Midbrain (tissue), 1 donor: ENCODE results near the gene HARBI1.

Experiments used
- DNase-seq: peaks from one replicate; lab custom pipeline; 2025; lab: John Stamatoyannopoulos, UW

The HARBI1 gene

DNA sequence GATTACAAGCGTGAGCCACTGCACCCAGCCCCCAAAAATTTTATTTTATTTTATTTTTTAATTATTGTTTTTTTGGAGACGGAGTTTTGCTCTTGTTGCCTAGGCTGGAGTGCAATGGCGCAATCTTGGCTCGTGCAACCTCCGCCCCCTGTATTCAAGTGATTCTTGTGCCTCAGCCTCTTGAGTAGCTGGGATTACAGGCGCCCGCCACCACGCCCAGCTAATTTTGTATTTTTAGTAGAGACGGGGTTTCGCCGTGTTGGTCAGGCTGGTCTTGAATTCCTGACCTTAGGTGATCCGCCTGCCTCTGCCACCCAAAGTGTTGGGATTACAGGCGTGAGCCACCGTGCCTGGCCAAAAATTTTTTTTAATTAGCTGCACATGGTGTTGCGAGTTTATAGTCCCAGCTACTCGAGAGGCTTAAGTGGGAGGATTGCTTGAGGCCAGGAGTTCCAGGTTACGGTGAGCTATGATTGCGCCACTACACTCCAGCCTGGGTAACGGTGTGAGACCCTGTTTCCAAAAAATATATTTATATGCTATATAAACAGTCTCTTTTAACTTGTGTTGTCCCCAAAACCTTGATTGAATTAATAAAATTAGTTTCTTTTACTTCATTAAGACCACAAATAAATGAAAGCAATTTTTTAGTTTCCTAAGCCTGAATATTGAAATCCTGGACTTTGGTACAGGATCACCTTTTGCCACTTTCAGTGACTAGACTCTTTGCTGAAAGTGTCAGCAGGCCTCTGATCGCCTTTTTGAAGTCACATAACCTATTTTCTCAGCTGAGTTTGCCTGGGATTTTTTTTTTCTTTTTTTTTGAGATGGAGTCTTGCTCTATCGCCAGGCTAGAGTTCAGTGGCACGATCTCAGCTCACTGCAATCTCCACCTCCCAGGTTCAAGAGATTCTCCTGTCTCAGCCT lies 16.5 kb upstream of the HARBI1 start:
- DNase-seq = no peak

DNA sequence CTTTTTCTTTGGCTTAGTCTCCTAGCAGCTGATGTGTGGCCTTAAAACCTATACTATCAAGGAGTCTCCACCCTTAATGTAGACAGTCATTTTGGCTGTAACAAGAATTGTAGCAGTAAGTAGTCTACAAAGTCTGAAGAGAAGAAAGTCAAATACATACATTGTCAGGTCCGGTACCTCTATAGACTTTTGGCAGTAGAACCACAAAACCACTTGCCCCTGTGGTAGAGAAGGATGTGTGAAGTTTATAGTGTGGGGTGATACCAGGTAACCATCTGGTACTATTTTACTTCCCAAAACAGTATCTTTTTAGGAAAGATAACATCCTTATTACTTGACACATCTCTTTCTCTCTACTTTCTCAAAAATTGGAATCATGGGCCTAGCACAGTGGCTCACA lies 15.5 kb upstream of the HARBI1 start:
- DNase-seq = no peak

GRCh38 chr11:46631676-46632075 lies 14.6 kb upstream of the HARBI1 start:
- DNase-seq = no peak

DNA sequence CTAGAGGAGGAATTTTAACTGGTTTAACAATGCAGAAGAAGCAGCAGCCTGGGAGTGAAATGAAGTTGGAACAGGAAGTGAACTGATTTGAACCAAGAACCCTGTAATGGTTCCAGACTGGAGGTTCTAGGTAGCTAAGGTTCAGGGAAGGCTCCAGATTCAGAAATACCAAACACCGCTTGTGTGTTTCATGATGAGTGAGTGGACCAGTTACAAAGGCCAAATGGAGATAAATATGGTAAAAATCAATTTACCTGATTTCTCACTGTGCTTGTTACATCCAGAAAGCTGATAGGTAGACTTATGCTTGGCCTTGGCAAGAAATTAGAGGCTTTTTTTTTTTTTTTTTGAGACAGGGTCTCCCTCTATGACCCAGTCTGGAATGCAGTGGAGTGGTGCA lies 13.2 kb upstream of the HARBI1 start:
- no peak for DNase-seq

- no peak for DNase-seq
Measured at GRCh38 chr11:46628961-46629360, 11.9 kb upstream of the HARBI1 start.

- DNase-seq = no peak
Measured at GRCh38 chr11:46625406-46625805, 8.4 kb upstream of the HARBI1 start.

DNA sequence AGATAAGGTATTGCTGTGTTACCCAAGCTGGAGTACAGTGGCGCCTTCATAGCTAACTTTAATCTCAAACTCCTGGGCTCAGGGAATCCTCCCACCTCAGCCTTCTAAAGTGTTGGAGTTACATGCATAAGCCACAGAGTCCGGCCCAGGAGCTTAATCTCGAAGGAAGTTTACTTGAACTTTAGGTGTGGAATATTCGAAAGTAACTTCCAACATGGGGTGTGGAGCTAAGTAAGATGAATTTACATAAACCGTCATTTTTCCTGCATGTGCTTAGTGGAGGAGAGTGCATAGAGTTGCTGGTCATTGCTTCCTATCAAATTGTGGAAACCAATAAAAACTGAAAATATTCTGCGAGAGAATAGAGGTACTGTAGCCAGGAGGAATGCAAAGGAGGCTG lies 1.8 kb upstream of the HARBI1 start:
- no peak for DNase-seq

- no peak for DNase-seq
Measured at GRCh38 chr11:46617972-46618314, 916 bp upstream of the HARBI1 start.

- DNase-seq = no peak
Measured at GRCh38 chr11:46616551-46617133, 385 bp downstream of the HARBI1 start.

DNA sequence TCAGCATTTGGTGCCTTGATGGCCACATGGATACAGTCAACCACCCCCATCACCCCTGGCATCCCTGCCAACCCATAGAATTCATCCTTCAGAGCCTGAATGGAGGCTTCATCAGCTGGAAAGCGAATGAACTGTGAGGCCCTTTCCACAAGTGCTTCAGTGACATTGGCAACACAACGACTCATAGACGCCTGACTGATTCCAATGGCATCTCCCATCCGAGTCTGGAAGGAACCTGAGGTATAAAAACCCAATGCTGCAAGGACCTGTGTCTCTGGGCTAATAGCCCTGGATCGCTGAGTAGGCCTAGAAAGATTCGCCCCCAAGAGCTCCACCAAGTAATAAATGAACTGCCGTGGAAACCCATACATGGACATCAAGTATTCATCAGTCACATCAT lies 1.3 kb downstream of the HARBI1 start:
- DNase-seq = no peak

- DNase-seq = peak; percentile 58
Measured at GRCh38 chr11:46612326-46612725, 4.7 kb downstream of the HARBI1 start.

DNA sequence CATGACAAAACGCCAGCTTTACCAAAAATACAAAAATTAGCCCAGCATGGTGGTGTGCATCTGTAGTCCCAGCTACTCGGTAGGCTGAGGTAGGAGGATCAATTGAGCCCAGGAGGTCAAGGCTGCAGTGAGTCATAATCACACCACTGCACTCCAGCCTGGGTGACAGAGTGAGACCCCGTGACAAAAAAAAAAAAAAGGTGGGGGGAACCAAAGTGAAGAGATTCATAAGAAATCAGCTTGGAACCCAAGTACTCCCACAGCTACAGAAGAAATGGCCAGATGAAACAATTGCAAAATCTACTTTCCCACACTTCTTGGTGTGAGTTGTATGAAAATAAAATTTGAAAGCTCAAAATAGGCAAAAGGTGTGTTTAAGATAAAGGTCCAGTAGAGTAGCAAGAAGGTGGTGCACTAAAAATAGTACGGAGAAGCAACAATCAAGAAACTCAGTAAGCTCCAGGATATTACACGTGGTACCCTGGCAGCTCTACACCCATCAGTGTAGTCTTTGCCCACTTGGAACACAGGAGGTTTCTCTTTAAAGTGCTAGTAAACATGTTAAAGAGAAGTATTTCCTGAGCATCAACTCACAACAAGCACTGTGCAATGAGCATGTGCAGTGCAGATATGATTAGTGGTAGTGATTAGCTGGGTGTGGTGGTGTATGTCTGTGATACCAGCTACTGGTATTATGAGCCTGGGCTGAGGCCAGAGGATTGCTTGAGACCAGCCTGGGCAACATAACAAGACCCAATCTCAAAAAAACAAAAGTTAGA lies 5.3 kb downstream of the HARBI1 start:
- no peak for DNase-seq

GRCh38 chr11:46609386-46609785 lies 7.6 kb downstream of the HARBI1 start:
- no peak for DNase-seq

DNA sequence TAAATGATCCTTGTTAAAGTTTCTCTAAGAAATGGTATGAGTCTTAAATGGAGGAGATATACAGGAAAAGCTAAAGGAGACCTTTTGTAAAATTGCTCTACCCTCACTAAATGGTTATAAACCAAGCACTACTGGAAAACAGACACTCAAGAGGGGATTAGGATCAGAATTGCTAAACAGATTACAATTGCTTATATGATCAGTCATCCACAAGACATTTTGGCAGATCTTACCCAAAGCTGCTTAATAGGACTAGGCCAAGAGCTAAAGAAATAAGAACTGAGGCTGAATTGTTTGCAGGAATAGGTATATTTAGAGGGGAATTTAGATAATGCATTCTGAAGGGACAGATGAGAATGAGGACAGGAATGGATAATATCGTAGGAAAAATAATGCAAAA lies 9.5 kb downstream of the HARBI1 start:
- DNase-seq = no peak

- no peak for DNase-seq
Measured at GRCh38 chr11:46604796-46605195, 12.2 kb downstream of the HARBI1 start.

GRCh38 chr11:46603704-46604308 lies 13.2 kb downstream of the HARBI1 start:
- DNase-seq = no peak

DNA sequence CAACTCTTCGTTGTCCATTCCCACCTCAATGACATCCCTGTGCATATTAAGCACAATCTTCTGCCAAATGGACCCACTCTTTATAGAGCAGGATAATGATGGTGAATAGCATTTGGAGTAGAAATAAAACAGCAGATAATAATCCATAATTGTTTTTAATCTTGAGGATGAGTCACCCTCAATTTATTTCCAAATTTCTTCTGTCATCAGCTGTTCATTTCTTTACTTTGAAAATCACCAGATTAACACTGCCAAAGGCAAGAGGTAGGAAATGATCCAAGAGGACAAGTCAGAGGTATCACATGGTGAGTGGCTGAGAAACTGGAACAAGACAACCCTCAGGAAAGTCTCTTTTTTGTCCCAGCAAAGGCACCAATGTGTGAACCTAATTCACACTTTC lies 15.9 kb downstream of the HARBI1 start:
- no peak for DNase-seq

DNA sequence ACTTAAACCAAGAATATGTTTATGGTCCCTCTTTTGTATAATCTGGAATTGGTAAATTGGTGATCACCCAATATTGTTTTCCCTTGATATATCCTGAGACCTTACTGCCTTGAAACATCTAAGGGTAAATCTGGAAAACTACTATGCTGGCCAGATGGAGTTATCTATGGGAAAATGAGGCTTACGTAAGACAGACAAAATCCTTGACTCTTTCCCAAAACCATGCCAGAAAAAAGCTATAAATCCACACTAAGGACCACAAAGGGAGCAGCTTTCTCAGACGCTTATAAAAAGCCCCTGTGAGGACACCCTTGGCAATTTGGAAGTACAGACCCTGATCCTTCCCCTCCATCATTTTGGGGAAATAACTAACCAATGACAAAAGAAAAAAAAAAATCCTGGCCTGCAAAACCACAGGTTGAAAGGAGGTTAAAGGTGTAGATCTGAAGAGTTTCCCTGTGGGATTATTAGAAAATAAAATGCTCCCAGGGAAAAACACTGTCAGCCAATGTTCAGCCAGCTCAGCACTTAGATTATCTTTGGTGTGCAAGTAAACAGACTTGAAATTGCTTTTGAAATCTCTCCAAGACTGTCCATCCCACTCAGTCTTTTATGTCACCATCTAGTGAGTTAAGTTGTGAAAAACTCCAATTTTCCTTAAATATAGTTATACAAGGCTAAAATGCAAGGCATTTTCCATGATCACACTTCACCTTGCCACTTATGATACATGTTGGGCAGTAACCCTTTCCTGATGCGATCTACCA lies 16.6 kb downstream of the HARBI1 start:
- DNase-seq = no peak

- DNase-seq = no peak
Measured at GRCh38 chr11:46599340-46600193, 17.5 kb downstream of the HARBI1 start.

DNA sequence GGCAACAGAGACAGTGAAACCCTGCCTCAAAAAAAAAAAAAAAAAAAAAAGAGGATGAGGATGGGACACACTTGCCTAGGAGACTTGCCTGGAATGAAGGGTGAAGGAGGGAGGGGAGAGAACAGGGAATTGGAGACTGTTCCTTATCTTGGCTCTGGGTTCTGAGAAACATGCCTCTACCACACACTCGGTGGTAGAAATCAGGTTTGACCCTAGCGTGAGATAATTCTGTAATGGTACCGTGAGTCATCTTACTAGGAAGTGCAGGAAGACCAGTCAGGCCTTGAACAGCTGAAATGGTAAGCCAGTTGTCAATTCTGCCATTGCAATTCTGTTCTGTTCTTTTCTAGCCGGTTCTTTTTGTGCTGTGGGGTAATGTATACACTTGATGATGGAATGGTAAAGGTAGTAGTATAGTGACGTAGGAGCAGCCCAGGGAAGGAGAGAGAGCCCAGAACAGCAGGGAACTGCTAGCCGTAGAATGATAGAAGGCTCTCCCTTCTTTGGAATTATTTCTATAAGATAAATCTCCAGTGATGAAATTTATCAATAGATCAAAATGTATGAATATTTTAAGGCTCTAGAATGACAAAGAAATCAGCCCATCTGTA lies 19.3 kb downstream of the HARBI1 start:
- no peak for DNase-seq
